Activated CD8-positive, alpha-beta memory T cell treated with anti-CD3 and anti-CD28 coated beads, Interleukin-2, amount 50 U/mL, for 48 hours (primary cell): ENCODE results near the gene PLSCR3.

Experiments used
- DNase-seq: peaks from one replicate; pipeline ENCODE4 v3.0.0-alpha.2; 2020

PLSCR3 gene

DNA sequence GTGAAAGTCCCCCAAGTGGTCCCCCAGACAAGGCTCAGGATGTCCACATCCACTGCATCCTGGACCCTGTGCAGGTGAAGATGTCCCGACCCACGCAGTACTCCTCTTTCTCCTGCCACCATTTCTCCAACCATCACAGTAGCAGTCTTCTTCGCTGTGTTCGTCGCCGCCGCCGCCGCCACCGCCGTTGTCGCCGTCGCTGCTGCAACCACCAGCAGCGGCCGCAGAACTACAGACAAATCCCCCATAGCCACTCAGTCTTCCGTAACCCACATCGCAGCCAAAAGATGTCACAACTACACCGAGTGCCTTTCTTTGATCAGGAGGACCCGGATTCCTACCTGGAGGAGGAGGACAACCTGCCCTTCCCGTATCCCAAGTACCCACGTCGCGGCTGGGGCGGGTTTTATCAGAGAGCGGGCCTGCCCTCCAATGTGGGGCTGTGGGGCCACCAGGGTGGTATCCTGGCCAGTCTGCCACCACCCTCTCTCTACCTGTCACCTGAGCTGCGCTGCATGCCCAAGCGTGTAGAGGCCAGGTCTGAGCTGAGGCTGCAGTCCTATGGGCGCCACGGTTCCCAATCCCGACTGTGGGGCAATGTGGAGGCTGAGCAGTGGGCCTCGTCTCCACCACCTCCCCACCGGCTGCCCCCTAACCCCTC is 32.0 kb upstream of the PLSCR3 start:
- DNase-seq: no peak

DNA sequence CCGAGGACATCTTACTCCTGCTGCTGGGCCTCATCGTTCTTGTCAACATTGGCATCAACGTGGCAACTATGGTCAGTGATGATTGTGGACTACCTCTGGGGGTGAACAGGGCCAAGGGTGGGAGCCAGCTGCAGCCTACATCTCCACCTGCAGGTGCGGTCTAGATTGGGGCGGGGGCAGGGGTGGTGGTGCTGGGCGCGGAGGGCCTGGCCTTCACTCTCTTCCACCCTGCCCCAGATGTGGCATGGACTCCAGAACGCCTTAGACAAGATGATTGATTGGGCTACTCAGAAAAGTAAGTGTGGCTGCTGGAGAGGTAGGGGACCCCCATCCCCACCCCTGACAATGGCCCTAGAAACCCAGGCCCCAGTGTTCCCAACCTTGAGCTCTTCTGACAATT is 31.4 kb upstream of the PLSCR3 start:
- no peak for DNase-seq

DNA sequence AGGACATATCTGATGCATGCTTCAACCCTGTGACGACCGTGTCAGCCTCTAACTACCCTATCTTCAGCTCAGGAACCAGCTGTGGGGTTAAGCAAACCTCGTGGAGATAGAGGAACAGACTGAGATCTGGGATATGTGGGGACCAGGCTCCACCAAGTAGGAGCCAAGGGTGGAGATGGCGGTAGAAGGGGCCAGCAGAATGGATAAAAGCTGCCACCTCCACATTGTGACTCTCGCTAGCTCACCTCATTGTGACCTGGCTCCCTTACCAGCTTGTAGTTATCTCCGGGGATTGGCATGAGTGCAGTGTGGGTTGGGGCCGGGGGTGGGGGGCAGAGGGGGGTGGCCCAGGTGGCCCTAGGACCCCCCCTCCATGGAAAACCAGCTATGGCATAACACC is 31.0 kb upstream of the PLSCR3 start, which contains the start of gene SPEM2:
Gene SPEM2 (plus strand): TSS at position 301 of the 400 bp plus-strand sequence. CDS start 73 bp downstream, at position 374.
- DNase-seq: no peak

DNA sequence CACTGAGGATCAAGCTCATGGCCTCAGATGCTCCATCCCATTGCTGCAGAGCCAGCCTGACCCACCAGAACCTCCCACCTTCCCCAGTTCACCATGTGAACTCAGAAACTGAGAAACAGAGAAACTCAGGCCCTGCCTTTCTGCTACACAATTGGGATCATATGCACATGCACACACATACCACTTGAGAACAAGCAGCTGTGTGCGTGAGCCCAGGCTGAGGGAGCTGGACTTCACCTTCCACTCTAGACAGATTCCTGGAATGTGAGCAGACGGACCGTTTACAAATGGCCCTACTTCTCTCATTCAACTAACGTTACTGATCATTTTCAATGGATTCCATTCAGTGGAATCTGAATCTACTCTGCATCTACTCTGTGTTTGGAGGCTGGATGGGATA is 29.4 kb upstream of the PLSCR3 start:
- DNase-seq: no peak

DNA sequence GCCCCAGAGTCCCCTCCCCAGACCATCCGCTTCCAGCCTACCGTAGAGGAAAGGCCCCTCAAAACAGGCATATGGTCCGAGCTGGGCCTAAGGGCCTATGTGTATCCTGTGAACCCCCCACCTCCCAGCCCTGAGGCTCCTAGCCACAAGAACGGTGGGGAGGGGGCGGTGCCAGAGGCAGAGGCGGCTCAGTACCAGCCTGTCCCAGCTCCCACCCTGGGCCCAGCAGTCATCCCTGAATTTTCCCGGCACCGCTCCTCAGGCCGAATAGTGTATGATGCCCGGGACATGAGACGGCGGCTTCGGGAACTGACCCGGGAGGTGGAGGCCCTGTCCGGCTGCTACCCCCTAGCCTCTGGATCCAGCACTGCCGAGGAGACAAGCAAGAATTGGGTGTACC is 26.9 kb upstream of the PLSCR3 start:
- no peak for DNase-seq

DNA sequence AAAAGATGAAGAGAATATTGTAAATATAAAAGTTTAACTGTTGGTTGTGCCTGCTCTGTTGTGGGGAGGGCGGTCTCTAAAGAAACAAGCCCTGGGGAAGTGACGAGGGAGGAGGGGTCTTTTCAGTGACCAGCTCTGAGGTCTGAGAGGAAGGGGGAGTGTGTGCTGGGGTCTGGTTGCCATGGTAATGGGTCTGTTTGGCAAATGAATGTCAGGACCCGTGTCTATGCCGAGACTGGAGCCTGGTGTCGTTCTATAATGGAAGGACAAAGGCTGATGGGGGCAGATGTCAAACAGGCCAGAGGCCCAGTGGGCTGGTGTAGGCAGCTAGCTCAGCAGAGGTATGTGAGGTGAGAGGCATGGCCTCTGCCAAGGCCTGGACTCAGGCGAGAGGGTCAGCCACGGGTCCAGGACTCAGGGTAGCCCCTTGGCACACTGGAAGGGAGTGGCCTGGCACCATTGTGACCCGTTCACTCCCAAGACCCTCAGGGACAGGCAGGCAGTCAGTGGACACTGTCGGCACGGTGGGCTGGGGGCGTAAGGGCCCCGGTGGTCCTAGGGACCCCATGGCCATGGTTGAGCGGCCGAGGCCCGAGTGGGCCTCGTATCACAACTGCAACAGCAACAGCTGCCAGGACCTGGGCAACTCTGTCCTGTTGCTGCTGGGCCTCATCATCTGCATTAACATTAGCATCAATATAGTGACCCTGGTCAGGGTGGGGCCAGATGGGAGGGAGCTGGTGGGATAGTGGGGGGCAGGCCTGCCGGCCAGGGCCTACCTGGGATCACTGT is 25.7 kb upstream of the PLSCR3 start, which contains the start of gene SPEM1:
Gene SPEM1 (plus strand): TSS at position 506 of the 792 bp plus-strand sequence. CDS start 61 bp downstream, at position 567.
- DNase-seq: no peak

DNA sequence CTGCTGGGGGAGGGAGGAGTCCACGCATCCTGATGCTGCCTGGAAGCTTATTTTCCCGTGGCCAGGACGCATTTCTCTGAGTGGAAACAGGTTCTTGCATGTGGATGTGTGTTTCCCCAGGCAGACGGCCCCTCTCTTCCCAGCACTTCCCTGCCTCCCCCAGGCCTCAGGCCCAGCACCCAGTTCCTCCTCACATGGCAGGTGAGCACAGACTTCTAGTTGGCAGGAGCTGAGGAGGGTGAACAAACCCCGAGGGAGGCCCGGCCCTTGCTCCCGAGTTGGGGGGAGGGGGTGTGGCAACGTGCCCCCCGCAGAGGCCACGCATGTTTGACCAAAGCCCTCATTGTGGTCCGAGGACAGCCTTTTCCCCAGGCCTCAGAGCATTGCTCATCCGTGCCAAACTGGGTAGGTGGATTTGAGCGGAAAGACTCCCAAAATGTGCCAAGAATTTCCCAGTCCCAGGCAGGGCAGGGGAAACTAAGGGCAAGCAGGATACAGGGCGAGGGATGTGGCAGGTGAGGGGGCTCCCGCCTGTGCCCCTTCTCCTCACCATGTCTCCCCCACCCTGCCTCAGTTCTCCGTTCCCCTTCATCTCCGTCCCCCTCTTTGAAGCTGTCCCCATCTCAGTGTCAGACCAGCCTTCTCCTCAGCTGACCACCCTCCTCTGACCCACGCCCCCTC is 24.3 kb upstream of the PLSCR3 start:
- DNase-seq: no peak

DNA sequence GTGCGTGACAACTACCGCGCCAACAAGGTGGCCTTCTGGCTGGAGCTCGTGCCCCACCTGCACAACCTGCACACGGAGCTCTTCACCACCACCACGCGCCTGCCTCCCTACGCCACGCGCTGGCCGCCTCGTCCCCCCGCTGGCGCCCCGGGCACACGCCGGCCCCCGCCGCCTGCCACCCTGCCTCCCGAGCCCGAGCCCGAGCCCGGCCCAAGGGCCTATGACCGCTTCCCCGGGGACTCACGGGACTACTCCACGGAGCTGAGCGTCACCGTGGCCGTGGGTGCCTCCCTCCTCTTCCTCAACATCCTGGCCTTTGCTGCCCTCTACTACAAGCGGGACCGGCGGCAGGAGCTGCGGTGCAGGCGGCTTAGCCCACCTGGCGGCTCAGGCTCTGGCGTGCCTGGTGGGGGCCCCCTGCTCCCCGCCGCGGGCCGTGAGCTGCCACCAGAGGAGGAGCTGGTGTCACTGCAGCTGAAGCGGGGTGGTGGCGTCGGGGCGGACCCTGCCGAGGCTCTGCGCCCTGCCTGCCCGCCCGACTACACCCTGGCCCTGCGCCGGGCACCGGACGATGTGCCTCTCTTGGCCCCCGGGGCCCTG is 22.8 kb upstream of the PLSCR3 start:
- DNase-seq: no peak

DNA sequence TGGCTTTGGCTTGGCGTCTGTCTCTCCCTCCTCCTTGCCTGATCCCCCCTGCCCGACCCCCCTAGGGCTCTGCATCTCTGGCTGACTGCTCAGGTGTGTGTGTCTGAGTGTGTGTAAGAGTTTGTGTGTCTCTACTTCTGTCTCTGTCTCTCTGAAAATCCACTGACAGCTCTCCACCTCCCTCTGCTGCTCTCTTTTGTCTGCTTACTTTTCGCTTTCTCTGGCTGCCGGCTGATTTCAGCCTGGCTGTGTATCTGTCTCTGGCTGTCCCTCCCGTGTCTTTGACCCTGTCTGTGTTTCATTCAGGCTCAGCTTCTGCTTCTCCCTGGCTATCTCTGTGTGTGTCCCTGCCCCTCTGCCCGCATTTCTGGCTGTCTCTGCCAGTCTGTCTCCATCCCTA is 22.0 kb upstream of the PLSCR3 start:
- no peak for DNase-seq

DNA sequence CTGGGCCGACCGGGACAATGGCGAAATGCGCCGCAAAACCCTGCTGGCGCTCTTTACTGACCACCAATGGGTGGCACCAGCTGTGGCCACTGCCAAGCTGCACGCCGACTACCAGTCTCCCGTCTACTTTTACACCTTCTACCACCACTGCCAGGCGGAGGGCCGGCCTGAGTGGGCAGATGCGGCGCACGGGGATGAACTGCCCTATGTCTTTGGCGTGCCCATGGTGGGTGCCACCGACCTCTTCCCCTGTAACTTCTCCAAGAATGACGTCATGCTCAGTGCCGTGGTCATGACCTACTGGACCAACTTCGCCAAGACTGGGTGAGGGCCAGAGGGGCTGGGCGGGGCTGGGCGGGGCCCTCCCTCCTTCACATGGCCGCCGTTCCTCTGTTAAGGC is 21.5 kb upstream of the PLSCR3 start:
- no peak for DNase-seq

DNA sequence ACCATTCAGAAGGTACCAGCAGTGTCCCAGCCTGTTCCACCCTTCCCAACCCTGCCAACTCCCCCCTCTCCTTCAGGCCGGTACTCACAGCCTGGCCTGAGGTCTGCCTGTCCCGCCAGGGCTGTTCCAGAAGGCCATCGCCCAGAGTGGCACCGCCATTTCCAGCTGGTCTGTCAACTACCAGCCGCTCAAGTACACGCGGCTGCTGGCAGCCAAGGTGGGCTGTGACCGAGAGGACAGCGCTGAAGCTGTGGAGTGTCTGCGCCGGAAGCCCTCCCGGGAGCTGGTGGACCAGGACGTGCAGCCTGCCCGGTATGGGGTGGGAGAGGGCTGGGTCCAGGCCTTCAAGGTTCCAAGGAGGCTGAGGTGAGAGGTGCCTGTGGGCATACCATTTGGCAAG is 20.5 kb upstream of the PLSCR3 start:
- DNase-seq: no peak

DNA sequence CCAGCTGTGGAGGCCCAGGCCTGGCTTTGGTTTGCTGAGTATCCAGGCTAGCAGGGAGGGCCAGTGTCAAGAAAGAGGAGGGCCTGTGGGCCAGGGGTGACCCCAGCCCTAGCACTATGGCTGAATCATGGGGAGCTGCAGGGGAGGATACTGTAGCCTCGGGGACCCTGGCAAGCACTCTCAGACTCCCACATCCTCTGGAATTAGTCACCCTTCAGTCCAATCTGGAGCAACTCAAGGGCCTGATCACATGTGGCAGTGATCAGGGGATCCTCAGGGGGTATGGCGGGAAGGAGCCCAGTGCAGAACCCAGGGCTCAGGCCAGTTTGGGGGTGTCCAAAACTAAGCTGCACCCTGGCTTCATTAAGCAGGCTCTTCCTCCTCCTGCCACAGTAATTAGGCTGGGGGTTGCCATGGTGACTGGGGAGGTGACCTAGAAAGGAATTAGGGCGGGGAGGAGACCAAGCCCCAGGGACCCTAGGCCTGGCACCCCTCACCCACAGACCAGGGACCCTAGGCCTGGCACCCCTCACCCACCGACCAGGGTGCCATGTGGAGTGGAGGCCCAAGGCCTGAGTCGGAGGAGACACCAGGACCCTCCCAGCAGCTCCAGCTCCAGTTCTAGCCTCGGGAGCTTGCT is 19.1 kb upstream of the PLSCR3 start:
- no peak for DNase-seq

DNA sequence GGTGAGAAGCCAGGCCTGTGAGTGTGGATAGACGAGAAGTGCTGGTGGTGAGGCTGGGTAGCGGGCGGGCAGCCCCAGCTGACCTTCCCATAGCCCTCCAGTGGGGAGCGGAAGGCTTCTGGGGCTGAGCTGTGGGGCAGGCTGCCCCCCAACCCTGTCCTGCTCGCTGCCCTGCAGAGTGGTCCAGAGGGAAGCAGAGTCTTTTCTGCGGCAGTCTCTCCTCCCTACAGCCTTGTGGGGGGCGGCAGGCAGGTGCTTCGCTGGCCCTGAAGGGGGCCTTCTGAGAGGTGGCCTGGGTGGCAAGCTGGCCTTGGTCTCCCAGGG is 17.1 kb upstream of the PLSCR3 start:
- DNase-seq: no peak

DNA sequence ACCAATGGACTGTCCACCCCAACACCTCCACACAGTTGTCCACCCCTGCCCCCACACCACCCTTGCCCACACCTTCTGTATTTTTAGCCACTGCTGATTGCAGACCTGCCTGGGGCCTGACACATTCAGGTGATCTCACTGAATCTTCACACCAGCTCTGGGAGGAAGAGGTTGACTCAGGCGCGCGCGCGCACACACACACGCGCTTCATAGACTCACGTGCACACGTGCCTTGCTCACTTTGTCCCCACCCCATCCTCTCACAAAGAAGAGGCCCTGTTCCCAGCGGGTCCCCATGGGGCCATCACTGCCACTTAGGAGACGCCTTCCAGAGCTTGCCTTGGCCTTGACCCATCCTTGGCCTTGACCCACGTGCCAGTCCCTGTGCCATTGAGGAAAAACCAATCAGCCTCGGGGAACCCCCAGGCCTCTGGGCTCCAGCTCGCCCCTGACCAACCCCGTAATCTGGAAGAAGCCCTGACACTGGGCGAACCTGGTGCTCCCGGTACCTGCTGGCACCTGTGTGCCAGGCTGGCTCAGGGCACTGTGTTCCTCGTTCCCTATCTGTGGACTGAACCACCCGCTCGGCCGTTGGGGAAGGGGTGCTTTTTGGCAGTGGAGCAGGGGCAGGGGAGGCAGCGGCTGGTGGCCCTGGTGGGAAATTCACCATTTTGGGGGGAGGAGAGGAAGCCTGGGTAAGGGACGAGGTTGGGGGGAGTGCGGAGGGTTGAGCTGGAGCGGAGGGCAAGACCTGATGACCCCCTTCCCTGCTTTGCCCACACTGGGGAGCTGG is 16.5 kb upstream of the PLSCR3 start:
- no peak for DNase-seq

DNA sequence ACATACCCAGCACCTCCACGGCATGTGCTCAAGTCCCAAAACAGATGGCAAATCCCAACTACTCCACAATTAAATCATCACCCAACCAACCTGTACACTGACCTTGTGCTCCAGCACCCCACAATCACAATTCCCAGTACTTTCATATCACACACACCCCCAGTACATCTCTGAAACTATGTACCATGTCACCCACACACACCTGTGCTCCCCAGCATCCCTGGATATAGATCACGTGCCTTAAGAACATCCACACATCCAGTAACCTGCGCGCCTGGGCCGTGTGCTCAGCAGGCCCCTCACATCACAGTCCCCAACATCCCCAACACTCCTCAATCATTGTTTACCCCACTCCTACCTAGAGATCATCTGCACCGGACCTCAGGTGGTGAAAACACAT is 15.4 kb upstream of the PLSCR3 start:
- DNase-seq: no peak

DNA sequence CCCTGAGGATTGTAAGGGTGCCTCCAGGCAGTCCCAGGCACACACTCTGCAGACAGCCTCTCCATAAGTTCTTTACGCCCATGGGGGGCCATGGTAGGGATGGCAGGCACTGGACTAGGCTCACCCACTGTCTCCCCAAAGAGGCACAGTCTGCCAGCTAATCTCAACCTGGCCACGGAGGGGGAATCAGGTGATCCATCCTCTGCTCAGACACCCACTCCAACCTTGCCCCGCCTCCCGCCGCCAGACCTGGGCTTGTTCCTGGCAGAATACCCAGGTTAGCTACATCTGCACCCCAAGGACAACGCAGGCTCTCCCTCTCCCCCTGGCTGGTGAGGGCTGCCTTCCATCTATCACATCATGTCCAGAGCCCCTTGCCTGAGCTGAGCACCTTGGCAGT is 14.5 kb upstream of the PLSCR3 start:
- DNase-seq: no peak

DNA sequence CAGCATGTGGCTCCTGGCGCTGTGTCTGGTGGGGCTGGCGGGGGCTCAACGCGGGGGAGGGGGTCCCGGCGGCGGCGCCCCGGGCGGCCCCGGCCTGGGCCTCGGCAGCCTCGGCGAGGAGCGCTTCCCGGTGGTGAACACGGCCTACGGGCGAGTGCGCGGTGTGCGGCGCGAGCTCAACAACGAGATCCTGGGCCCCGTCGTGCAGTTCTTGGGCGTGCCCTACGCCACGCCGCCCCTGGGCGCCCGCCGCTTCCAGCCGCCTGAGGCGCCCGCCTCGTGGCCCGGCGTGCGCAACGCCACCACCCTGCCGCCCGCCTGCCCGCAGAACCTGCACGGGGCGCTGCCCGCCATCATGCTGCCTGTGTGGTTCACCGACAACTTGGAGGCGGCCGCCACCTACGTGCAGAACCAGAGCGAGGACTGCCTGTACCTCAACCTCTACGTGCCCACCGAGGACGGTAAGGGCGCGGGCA is 14.0 kb upstream of the PLSCR3 start:
- no peak for DNase-seq

DNA sequence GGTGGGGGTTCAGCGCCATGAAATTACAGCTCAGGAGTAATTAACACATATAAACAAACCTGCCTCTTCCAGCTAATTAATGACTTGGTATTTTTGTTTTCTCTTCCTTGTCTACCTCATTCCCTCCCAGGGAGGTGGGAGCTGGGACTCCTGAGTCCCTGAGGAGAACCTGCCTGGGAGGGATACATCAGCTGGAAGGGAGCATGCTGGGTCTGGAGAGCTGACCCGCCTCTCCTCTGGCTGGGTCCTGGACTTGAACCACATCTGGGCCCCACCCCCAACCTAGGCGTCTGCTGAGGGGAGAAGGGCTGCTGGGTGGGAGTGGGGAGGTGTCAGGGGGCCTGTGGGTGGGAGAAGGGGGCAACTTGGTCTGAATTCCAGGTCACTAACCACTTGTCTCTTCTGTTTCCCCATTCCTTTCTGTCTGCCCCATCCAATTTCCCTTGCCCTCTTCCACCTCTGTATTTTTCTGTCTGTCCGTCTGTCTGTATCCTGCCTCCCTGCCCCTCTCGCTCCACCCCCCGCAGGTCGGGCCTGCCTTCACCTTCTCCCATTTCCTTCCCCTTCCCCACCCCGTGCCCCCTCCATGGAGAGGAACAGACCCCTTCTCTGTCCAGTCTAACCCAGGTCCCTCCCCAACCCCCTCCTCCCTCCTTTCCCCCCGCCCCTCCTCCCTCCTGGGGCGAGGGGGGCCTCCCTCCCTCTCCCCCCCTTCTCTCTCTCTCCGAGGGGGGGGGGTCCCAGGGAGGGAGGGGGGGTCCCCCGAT is 13.3 kb upstream of the PLSCR3 start, which contains the start of gene NLGN2:
Gene NLGN2 (plus strand): TSS at position 361 of the 767 bp plus-strand sequence. CDS start 411 bp downstream, outside the sequence.
- no peak for DNase-seq

DNA sequence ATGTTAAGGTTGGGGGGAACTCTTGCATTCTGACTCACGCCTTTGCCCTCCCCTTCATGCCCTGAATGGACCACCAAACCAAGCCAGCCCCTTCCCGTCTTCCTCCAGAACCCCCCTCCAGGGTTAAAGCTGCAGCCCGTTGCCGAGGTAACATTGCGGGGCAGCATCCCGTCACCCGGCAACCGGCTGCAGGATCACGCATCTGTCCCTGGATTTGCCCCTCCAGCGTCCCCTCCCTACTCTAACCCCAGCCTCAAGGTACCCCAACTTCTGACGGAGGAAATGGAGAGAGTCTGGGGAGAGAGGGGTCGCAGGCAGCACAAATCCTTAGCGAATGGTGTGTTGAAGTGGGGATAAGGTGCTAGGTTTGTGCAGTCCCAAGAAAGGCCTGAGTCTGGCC is 12.8 kb upstream of the PLSCR3 start:
- no peak for DNase-seq

DNA sequence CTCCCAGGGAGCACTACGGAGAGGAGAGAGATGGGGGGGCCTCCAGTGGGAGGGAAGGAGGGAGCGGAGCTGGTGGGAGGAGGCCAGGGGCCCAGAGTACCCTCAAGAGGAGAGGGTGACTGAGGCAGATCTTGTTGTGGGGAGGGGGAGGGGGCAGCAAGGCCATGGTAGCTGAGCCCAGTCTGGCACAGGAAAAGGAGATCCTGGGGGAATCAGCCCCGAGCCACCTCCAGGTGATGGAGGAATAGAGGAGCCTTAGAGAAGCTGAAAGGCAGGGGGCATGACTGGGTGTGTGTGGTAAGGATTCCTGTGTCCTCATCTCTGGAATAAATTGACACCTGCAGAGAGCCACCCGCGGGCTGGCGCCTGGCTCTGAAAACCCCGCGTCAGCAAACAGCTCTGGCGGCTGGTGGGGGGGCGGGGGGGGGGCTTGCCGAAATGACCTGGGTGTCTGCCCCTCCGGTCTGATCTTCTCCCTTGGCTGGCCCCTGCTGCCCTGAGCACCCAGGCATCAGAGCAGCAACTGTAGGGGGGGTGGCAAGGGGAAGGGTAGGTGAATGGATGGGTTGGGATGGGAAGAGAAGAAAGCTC is 12.0 kb upstream of the PLSCR3 start:
- no peak for DNase-seq
